GM21515 (cell line): ENCODE data around the gene MYBPC3.

Experiments
- ATAC-seq: cut with Tn5 transposase; IDR thresholded peaks from one replicate; pipeline ENCODE4 v1.9.1; 2021; ENCODE audit not compliant: unreplicated experiment

MYBPC3 gene

GRCh38 chr11:47357985-47358730 lies 5.7 kb upstream of the MYBPC3 start:
- no peak for ATAC-seq

- no peak for ATAC-seq
Measured at GRCh38 chr11:47356998-47357329, 4.5 kb upstream of the MYBPC3 start.

- ATAC-seq: no peak
Measured at GRCh38 chr11:47356129-47356997, 3.9 kb upstream of the MYBPC3 start.

GRCh38 chr11:47355283-47356128 lies 3.0 kb upstream of the MYBPC3 start:
- ATAC-seq: no peak

GRCh38 chr11:47354913-47355282 lies 2.4 kb upstream of the MYBPC3 start:
- no peak for ATAC-seq

GRCh38 chr11:47353978-47354774 lies 1.7 kb upstream of the MYBPC3 start:
- no peak for ATAC-seq

GRCh38 chr11:47351156-47352126 lies 1.1 kb downstream of the MYBPC3 start:
- ATAC-seq: no peak

GRCh38 chr11:47350315-47350714 lies 2.2 kb downstream of the MYBPC3 start:
- ATAC-seq: no peak

- no peak for ATAC-seq
Measured at GRCh38 chr11:47349521-47350095, 2.9 kb downstream of the MYBPC3 start.

- no peak for ATAC-seq
Measured at GRCh38 chr11:47348859-47349258, 3.6 kb downstream of the MYBPC3 start.

- no peak for ATAC-seq
Measured at GRCh38 chr11:47348131-47348802, 4.2 kb downstream of the MYBPC3 start.

- ATAC-seq: no peak
Measured at GRCh38 chr11:47347137-47347536, 5.4 kb downstream of the MYBPC3 start.

- ATAC-seq: no peak
Measured at GRCh38 chr11:47345890-47346563, 6.5 kb downstream of the MYBPC3 start.

- no peak for ATAC-seq
Measured at GRCh38 chr11:47342854-47343253, 9.6 kb downstream of the MYBPC3 start.

GRCh38 chr11:47342036-47342803 lies 10.3 kb downstream of the MYBPC3 start:
- ATAC-seq: no peak

GRCh38 chr11:47340980-47341775 lies 11.3 kb downstream of the MYBPC3 start:
- ATAC-seq: no peak

GRCh38 chr11:47340010-47340409 lies 12.5 kb downstream of the MYBPC3 start:
- no peak for ATAC-seq
